GM19238 (cell line): ENCODE measurements around the gene GRM4.
A peak's percentile ranks its signal among the peaks of the same experiment; 100 is the strongest.
"Not testable (repeated sequence)": the region's sequence is repeated elsewhere in the genome, so short reads cannot be mapped to it uniquely, and the experiment has no call there.

ENCODE experiments used
- DNase-seq: peaks from one replicate; pipeline ENCODE4 v3.0.0; 2011; ENCODE audit warnings: low spot score; ENCODE audit not compliant: insufficient read length

GRM4 gene

GRCh38 chr6:34146021-34146782 lies at the start of gene GRM4:
GRM4 (minus strand) TSS chr6:34146087; CDS start chr6:34133496, 12,591 bp downstream.
- no peak for DNase-seq

- no peak for DNase-seq
Observed at GRCh38 chr6:34194772-34195171, 48.9 kb upstream of the GRM4 start.

- no peak for DNase-seq
Observed at GRCh38 chr6:34190504-34191122, 44.7 kb upstream of the GRM4 start.

- DNase-seq, result no peak
Observed at GRCh38 chr6:34189806-34190503, 44.1 kb upstream of the GRM4 start.

GRCh38 chr6:34184726-34185125 lies 38.8 kb upstream of the GRM4 start:
- not testable (repeated sequence) for DNase-seq

GRCh38 chr6:34182751-34183531 lies 37.1 kb upstream of the GRM4 start:
- peak; percentile 54 for DNase-seq

- no peak for DNase-seq
Observed at GRCh38 chr6:34181908-34182307, 36.0 kb upstream of the GRM4 start.

- DNase-seq, result no peak
Observed at GRCh38 chr6:34179106-34179720, 33.3 kb upstream of the GRM4 start.

- DNase-seq, result no peak
Observed at GRCh38 chr6:34178357-34179105, 32.6 kb upstream of the GRM4 start.

GRCh38 chr6:34177181-34177591 lies 31.3 kb upstream of the GRM4 start:
- DNase-seq, result no peak

GRCh38 chr6:34176261-34177031 lies 30.6 kb upstream of the GRM4 start:
- DNase-seq, result no peak

GRCh38 chr6:34174846-34175399 lies 29.0 kb upstream of the GRM4 start:
- no peak for DNase-seq

- no peak for DNase-seq
Observed at GRCh38 chr6:34172961-34173775, 27.3 kb upstream of the GRM4 start.

GRCh38 chr6:34170346-34170745 lies 24.5 kb upstream of the GRM4 start:
- no peak for DNase-seq

- DNase-seq, result no peak
Observed at GRCh38 chr6:34169897-34170296, 24.0 kb upstream of the GRM4 start.

- DNase-seq, result no peak
Observed at GRCh38 chr6:34161857-34162515, 16.1 kb upstream of the GRM4 start.

GRCh38 chr6:34159844-34160243 lies 14.0 kb upstream of the GRM4 start:
- no peak for DNase-seq

GRCh38 chr6:34158876-34159275 lies 13.0 kb upstream of the GRM4 start:
- no peak for DNase-seq
